CD4-positive, alpha-beta T cell treated with Interleukin-2 at 100 ng/mL for 4 hours (primary cell): Measurements from ENCODE around the gene N4BP2L2.
"Not testable (repeated sequence)": the region's sequence is repeated elsewhere in the genome, so short reads cannot be mapped to it uniquely, and the experiment has no call there.

Source experiments
- DNase-seq: peaks from one replicate; pipeline ENCODE4 v3.0.0-alpha.2; 2020; ENCODE audit warnings: low spot score

Gene N4BP2L2

GRCh38 chr13:32538621-32539246, at the start of gene N4BP2L2:
TSS of gene N4BP2L2 (minus strand) at chr13:32538795. CDS start at chr13:32537027, 1,768 bp downstream.
- DNase-seq = peak; percentile 94

- no peak for DNase-seq
Observed at GRCh38 chr13:32587811-32588170, 49.2 kb upstream of the N4BP2L2 start.

- DNase-seq = peak; percentile 42
Observed at GRCh38 chr13:32587011-32587810, 48.6 kb upstream of the N4BP2L2 start.

GRCh38 chr13:32586080-32586900, 47.7 kb upstream of the N4BP2L2 start, which contains the start of gene PDS5B:
TSS of gene PDS5B (plus strand) at chr13:32586452. CDS start at chr13:32648773, 62,321 bp downstream.
- DNase-seq = peak; percentile 95

- no peak for DNase-seq
Observed at GRCh38 chr13:32585550-32586079, 47.0 kb upstream of the N4BP2L2 start.

- no peak for DNase-seq
Observed at GRCh38 chr13:32582991-32583390, 44.4 kb upstream of the N4BP2L2 start.

- no peak for DNase-seq
Observed at GRCh38 chr13:32582281-32582680, 43.7 kb upstream of the N4BP2L2 start.

GRCh38 chr13:32581177-32581786, 42.7 kb upstream of the N4BP2L2 start:
- peak; percentile 38 for DNase-seq

- DNase-seq = no peak
Observed at GRCh38 chr13:32577032-32577431, 38.4 kb upstream of the N4BP2L2 start.

- not testable (repeated sequence) for DNase-seq
Observed at GRCh38 chr13:32575687-32576086, 37.1 kb upstream of the N4BP2L2 start.

GRCh38 chr13:32560842-32561241, 22.2 kb upstream of the N4BP2L2 start:
- DNase-seq = not testable (repeated sequence)

- DNase-seq = no peak
Observed at GRCh38 chr13:32555613-32556012, 17.0 kb upstream of the N4BP2L2 start.

GRCh38 chr13:32553720-32554119, 15.1 kb upstream of the N4BP2L2 start:
- DNase-seq = no peak

GRCh38 chr13:32549788-32550187, 11.2 kb upstream of the N4BP2L2 start:
- DNase-seq = no peak

- no peak for DNase-seq
Observed at GRCh38 chr13:32548837-32549236, 10.2 kb upstream of the N4BP2L2 start.

- no peak for DNase-seq
Observed at GRCh38 chr13:32545083-32545482, 6.5 kb upstream of the N4BP2L2 start.

GRCh38 chr13:32542221-32542620, 3.6 kb upstream of the N4BP2L2 start:
- no peak for DNase-seq

GRCh38 chr13:32538143-32538620, 413 bp downstream of the N4BP2L2 start:
- no peak for DNase-seq

- DNase-seq = peak; percentile 33
Observed at GRCh38 chr13:32537580-32538142, 934 bp downstream of the N4BP2L2 start.

GRCh38 chr13:32535748-32536147, 2.8 kb downstream of the N4BP2L2 start:
- DNase-seq = no peak

GRCh38 chr13:32535115-32535514, 3.5 kb downstream of the N4BP2L2 start:
- no peak for DNase-seq
